ENCODE measurements around the gene EIF4E2. TPM values are rescaled to one million over a fixed set of nuclear protein-coding genes. Genes with fewer than 3 reads are reported as not detected.

EIF4E2 gene
- total RNA-seq, 1 donor from 2014 or later: 87.1 TPM

- TF ChIP-seq CTCF (IDR thresholded peaks at IDR 0.05): no peak
- Mint-ChIP-seq H3K27me3 (ENCODE audit: low read depth) (no peaks in the 10 kb centered on the region), H3K4me3 (ENCODE audit: unreplicated experiment) (no peak overlapping the region), H3K36me3 (ENCODE audit: low read depth) (peaks cover 40% of the 10 kb centered on the region), H3K27ac (ENCODE audit: unreplicated experiment) (no peak overlapping the region), H3K4me1 (ENCODE audit: low read depth) (peaks cover 31% of the 10 kb centered on the region), H3K9me3 (ENCODE audit: low read depth) (no peaks in the 10 kb centered on the region)
- no peak for DNase-seq (ENCODE audit: low spot score)
Measured at GRCh38 chr2:232571026-232571474, 20.6 kb downstream of the EIF4E2 start.

GRCh38 chr2:232573042-232573441 is 22.6 kb downstream of the EIF4E2 start:
- Mint-ChIP-seq H3K9me3 (ENCODE audit: low read depth) (no peaks in the 10 kb centered on the region), H3K36me3 (ENCODE audit: low read depth) (peaks cover 25% of the 10 kb centered on the region), H3K27me3 (ENCODE audit: low read depth) (no peaks in the 10 kb centered on the region), H3K4me1 (ENCODE audit: low read depth) (peaks cover 39% of the 10 kb centered on the region), H3K4me3 (ENCODE audit: unreplicated experiment) (no peak overlapping the region), H3K27ac (ENCODE audit: unreplicated experiment) (no peak overlapping the region)
- DNase-seq (ENCODE audit: low spot score): no peak
- no peak for TF ChIP-seq CTCF (IDR thresholded peaks at IDR 0.05)

GRCh38 chr2:232573771-232574435 is 23.4 kb downstream of the EIF4E2 start:
- H3K36me3 Mint-ChIP-seq (ENCODE audit: low read depth): peaks cover 19% of the 10 kb centered on the region
- H3K4me1 Mint-ChIP-seq (ENCODE audit: low read depth): peaks cover 36% of the 10 kb centered on the region
- no peak overlapping the region for H3K27ac Mint-ChIP-seq (ENCODE audit: unreplicated experiment)
- no peaks in the 10 kb centered on the region for H3K27me3 Mint-ChIP-seq (ENCODE audit: low read depth)
- DNase-seq (ENCODE audit: low spot score): peak; percentile 66
- H3K4me3 Mint-ChIP-seq (ENCODE audit: unreplicated experiment): no peak overlapping the region
- TF ChIP-seq CTCF (IDR thresholded peaks at IDR 0.05): no peak
- H3K9me3 Mint-ChIP-seq (ENCODE audit: low read depth): no peaks in the 10 kb centered on the region

- peaks cover 36% of the 10 kb centered on the region for H3K4me1 Mint-ChIP-seq (ENCODE audit: low read depth)
- H3K27ac Mint-ChIP-seq (ENCODE audit: unreplicated experiment): peak overlapping the region; percentile 17
Measured at GRCh38 chr2:232574674-232575403, 24.4 kb downstream of the EIF4E2 start.

More at GRCh38 chr2:232574674-232575403, 24.4 kb downstream of the EIF4E2 start:
- DNase-seq (ENCODE audit: low spot score): no peak
- no peaks in the 10 kb centered on the region for H3K9me3 Mint-ChIP-seq (ENCODE audit: low read depth)
- TF ChIP-seq CTCF (IDR thresholded peaks at IDR 0.05): no peak
- H3K4me3 Mint-ChIP-seq (ENCODE audit: unreplicated experiment): no peak overlapping the region
- peaks cover 14% of the 10 kb centered on the region for H3K36me3 Mint-ChIP-seq (ENCODE audit: low read depth)
- no peaks in the 10 kb centered on the region for H3K27me3 Mint-ChIP-seq (ENCODE audit: low read depth)
